GM18867 (cell line): ENCODE results near the gene CLUH.
A peak's percentile ranks its signal among the peaks of the same experiment; 100 is the strongest.

Experiments
- ATAC-seq: cut with Tn5 transposase; IDR thresholded peaks from one replicate; pipeline ENCODE4 v1.9.1; 2021; ENCODE audit warnings: mild to moderate bottlenecking, moderate library complexity; ENCODE audit not compliant: unreplicated experiment

The CLUH gene

DNA sequence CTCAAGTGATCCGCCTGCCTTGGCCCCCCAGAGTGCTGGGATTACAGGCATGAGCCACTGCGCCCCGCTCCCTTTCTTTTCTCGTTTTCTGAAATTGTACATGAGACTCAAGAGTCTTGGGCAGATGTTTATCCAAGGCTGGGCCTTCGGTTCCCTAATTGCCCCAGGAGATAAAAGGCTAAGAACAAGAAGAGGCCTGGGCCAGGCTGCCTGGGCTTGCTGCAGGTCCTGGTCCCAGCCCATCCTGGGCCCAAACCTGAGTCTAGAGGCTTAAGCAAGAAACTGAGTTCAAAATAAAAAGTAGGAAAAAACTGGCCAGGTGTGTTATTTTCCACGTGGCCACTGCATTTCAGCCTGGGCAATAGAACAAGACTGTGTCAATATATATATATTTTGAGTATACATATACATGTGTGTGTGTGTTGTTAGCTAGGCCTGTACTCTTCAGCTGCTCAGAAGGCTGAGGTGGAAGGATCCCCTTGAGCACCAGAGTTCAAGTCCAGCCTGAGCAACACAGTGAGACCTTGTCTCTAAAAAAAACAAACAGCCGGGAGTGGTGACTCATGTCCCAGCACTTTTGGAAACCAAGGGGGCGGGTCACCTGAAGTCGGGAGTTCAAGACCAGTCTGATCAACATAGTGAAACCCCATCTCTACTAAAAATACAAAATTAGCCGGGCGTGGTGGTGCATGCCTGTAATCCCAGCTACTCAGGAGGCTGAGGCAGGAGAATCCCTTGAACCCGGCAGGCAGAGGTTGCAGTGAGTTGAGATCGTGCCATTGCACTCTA, 6.8 kb upstream of the CLUH start:
- ATAC-seq: no peak

DNA sequence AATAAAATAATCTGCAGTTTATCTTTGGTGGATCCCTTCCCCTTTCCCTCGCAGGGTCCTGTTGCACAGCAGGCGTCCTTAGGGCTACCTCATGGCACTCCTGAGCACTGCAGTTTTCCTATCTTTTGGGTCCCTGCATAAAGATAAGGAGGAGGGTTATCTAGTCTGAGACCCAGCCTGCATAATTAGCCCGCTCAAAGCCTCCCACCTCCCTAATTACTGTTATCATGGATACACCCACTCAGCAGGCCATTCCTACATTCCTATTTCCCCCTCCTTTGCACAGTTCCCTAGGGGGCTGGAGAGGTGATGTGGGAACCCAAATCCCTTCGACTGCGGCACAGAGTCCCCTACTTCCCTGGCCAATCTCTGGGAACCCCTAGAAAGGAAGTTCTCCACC, 5.1 kb upstream of the CLUH start:
- ATAC-seq: no peak

- no peak for ATAC-seq
Observed at GRCh38 chr17:2713881-2714280, 2.3 kb upstream of the CLUH start.

- ATAC-seq: no peak
Observed at GRCh38 chr17:2712300-2713043, 908 bp upstream of the CLUH start.

- peak; percentile 25 for ATAC-seq
Observed at GRCh38 chr17:2710803-2711607, 559 bp downstream of the CLUH start.

DNA sequence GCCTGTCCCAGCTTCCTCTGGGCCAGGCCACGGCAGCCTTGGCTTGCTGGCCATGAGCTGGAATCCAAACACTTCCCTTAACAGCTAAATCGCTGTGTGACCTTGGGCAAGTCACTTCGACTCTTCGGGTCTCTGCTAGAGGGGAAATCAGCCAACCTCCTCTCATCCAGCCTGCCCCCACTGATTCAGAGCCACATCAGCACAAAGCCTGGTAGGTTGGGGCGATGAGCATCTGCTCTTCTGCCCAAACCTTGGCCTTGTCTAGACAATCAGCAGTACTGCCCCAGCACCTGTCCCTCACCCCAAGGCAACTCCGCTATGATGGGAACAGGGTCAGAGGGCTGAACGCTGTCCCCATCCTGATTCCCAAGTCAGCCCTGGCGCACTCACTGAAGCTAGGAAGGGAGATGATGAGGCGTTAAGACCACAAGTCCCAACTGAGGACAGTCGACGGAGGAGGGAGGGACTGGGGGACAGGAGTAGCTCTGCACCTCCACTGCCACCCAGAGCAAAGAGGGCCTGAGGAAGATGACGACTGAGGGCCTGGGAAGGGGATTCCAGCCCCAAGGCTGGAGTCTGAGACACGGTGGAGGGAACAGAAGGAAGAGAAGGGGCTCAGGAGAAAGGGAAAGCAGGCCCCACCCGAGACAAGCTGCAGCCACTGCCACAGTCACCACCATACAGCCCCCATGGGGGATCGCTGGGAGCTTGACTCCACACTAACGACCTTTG, 1.3 kb downstream of the CLUH start:
- no peak for ATAC-seq

DNA sequence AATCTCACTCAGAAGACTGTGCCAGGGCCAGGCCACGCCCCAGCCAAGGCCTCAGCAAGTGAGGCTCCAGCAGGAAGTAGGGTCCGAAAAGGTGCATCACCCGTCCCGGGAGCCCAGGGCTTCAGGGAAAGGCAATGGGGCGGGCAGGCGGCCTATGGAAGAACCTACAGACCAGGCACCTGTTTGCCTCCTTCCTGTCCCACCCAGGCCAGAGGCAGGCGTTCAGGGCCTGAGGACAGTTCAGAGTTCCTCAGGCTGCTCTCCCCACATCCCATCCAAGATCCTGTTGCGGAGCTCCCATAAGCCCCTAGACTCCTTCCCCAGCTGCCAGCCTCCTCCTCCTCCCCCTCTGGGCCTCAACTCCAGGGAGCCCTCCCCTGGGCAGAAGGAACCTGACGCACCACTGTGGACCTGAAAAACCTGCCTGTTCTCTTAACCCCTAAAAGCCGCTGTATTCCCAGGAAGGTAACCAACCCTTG, 2.3 kb downstream of the CLUH start:
- ATAC-seq: no peak

DNA sequence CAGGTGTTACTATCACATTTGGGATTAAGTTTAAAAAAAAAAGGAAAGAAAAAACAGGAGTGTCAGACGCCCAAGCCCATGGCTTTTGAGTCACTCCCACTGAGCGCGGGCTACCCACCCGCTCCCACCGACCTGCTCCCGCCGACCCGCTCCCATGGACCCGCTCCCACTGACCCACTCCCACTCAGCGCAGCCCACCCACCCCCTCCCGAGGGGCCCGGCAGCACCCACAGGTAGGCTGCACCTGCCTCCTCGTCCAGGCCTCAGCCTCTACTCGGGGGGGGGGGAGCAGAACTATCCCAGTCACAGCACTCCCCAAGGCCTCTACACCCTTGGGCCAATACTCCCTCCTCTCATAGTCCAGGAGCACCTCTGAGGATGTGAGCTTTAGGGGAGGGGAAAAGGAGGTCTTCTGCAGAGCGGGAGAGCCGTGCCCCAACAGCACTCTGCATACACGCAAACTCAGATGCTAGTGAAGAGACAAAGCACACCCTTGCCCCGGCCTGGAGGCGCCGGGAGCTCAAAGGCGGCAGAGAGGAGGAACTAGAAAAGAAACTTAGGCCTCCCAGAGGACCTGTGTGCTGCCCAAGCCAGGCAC, 2.9 kb downstream of the CLUH start:
- ATAC-seq: peak; percentile 30

DNA sequence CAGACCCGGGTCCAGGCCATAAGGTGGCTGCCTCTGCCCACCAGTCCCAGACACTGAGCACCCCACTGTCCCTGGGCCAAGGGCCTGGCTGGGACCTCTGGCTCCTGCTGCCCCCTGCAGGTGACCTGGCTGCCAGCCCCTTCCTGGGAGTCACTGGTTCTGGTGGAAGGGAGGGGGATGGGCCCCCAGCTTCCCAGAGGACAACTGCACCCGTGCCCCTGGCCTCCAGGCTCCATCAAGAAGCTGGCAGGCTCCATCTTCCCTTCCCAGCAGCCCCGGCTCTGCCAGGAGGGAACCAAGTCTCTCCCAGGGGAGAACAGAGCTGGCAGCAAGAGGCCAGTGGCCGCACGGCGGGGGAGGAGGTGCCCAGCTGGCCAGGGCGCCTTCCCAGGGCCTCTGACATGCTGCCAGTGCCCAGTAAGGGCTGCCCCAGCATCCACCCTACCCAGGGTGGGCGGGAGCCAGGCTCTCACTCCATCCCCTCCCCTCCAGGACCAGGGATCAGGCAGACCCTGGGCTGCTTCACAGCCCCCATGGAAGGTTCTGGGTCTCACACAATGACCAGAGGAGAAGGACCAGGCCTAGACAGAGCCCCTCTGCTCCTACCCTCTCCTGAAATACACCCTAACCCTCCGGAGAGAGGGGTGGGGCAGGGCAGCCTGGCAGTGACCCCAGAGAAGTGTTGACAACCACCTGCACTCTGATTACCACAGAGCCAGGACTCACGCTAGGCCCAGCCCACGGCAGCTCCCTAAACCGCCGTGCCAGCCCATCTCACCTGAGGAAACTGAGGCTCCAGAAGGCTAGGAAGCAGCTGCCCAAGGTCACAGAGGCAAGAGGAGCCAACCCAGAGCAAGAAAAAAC, 3.6 kb downstream of the CLUH start:
- ATAC-seq: no peak

- no peak for ATAC-seq
Observed at GRCh38 chr17:2706911-2707510, 4.6 kb downstream of the CLUH start.

DNA sequence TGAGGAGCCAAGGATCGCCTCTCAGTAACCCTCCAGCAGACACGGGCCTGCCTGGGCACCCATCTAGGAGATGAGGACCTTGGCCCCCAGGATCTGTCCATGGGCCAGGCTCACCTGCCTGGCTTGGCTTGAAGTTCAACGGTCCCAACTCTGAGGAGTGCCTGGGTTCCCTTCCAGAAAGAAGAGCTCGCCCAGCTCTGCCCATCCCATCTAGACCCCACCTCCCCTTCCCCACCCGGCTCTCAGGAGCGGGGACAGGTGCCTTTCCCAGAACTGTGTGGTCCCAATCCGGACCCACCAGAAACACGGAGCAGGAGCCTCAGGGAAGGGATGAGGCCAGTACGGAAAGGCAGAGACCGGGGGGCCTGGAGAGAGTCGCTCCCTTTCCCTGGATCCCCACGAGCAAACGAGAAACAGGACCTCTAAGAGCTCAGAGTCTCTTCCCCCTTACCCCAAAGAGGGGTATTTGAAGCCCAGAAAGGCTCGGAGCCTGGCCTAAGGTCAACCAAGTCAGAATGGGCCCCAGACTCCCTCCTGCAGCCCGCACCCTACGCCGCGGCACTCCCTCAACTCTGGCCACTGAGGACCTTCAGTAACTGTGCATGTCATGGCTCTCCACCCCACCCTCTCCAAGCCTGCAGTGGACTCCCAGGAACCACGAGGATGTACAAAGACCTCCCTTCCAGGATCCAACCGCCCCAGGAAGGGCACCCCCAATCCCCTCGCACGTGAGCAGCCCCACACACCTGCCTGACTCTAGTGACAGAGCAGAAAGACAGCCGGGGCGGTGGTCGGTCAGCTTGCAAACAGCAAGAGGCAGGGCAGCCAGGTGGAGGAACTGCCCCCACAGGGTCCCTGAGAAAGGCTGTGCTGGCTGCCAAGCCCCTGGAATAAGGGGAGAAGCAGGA, 5.4 kb downstream of the CLUH start:
- no peak for ATAC-seq

GRCh38 chr17:2705263-2705662, 6.3 kb downstream of the CLUH start:
- ATAC-seq: no peak

DNA sequence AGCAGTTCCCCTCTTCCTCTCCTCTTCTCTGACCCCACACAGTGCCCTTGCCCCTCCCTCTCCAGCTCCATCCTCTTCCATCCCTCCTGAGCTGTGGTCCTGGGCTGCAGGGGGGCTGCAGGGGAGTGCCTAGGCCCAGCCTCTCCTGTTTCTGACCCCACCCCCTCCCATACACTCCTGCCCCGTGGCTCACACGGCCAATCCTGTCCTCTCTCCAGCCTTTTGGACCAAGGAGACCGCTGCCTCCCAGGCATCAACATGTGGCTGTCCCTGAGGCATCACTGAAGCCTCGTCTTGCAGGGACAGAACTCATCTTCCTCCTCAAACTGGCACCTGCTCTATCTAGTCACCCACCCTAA, 6.7 kb downstream of the CLUH start:
- ATAC-seq: no peak

GRCh38 chr17:2704031-2704889, 7.3 kb downstream of the CLUH start:
- no peak for ATAC-seq

DNA sequence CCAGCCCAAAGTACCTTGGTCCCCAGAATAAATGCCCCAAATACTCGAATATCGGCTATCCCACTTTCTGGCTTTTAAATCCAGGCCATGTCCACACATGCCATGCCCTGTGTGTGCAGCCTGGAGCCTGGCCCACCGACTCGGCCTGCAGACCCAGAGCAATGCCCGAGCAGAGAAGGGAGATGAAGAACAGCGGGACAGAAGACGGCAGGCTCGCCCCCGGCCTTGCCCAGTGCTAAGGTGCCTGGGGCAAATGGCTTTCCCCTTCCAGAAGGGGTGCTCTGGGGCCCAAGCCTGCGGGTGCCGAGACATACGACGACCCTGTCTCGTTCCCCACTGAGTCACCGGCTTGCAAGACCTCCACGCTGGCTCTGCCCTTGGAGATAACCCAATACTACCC, 8.0 kb downstream of the CLUH start:
- ATAC-seq: no peak

- ATAC-seq: no peak
Observed at GRCh38 chr17:2703181-2703580, 8.4 kb downstream of the CLUH start.
